Activated CD4-positive, CD25-positive, alpha-beta regulatory T cell treated with anti-CD3 and anti-CD28 coated beads, Interleukin-2, amount 50 U/mL, for 16 hours (primary cell): ENCODE measurements around the gene MYO3B.
"Not testable (repeated sequence)": the region's sequence is repeated elsewhere in the genome, so short reads cannot be mapped to it uniquely, and the experiment has no call there.

Experiments used
- DNase-seq: peaks from one replicate; pipeline ENCODE4 v3.0.0-alpha.2; 2020; ENCODE audit warnings: low read depth, low spot score

The MYO3B gene

DNA sequence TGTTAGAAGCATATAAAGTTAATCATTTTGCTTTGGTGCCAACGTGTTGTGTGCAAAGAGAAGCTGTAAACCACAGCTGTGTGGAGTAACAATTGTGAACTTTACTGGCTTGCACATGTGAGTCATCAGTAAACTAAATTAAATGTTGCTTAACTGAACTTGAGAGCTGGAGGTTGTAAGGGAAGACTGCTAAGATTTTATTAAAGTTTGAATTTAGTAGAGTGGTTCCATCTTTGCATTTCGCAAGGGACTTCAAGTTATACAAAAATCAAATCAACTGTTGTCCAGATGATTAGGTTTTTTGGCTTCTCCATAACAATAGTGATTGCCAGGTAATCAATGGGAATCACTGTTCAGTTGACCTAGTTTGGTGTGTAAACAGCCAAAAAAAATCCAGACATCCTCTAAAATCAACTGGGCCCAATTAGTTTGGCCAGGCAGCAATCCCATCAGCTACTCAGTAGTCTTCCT, 247.4 kb downstream of the MYO3B start:
- DNase-seq, result no peak

- no peak for DNase-seq
Measured at GRCh38 chr2:170428868-170429267, 250.9 kb downstream of the MYO3B start.

GRCh38 chr2:170432823-170433222, 254.9 kb downstream of the MYO3B start:
- DNase-seq, result no peak

GRCh38 chr2:170433448-170433847, 255.5 kb downstream of the MYO3B start:
- DNase-seq, result no peak

- not testable (repeated sequence) for DNase-seq
Measured at GRCh38 chr2:170434396-170434795, 256.4 kb downstream of the MYO3B start.

GRCh38 chr2:170434900-170435621, 257.1 kb downstream of the MYO3B start:
- DNase-seq, result no peak

- DNase-seq, result no peak
Measured at GRCh38 chr2:170436077-170436943, 258.4 kb downstream of the MYO3B start.

DNA sequence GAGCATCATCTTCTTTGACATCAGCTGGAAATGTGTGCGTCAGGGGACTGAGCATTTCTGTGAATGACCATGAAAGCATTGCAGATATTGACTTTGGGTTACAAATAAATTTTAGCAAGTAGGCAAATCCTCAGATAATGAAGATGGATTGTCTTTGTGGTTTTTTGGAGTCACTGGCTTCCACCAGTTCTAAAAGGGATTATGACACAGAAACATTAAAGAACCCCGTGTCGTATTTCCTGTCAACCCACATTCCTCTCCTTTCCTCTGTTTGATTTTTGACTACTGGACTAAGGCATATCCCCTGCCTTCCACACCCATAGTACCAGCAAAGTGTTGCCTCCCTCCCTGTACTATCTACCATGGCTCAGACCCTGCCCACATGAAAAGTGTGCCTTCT, 268.1 kb downstream of the MYO3B start:
- DNase-seq, result no peak

DNA sequence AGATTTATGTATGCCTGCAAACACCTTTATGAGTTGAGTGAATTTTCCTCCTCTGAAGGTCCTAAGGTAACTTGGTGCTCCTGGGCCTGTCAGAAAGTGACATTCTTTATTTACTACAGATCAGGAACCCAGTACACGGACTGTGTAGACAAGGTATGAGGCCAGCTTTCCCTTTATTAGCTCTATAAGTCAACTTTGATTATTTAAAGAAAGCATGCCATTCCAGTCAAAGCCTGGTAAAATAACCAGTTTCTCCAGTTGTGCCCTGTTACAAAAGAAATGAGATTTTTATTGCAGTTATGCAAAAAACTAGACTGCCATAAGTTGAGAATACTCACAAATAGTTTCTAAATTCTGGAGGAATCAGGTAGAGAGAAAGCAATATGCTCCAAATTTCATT, 271.1 kb downstream of the MYO3B start:
- DNase-seq, result no peak

DNA sequence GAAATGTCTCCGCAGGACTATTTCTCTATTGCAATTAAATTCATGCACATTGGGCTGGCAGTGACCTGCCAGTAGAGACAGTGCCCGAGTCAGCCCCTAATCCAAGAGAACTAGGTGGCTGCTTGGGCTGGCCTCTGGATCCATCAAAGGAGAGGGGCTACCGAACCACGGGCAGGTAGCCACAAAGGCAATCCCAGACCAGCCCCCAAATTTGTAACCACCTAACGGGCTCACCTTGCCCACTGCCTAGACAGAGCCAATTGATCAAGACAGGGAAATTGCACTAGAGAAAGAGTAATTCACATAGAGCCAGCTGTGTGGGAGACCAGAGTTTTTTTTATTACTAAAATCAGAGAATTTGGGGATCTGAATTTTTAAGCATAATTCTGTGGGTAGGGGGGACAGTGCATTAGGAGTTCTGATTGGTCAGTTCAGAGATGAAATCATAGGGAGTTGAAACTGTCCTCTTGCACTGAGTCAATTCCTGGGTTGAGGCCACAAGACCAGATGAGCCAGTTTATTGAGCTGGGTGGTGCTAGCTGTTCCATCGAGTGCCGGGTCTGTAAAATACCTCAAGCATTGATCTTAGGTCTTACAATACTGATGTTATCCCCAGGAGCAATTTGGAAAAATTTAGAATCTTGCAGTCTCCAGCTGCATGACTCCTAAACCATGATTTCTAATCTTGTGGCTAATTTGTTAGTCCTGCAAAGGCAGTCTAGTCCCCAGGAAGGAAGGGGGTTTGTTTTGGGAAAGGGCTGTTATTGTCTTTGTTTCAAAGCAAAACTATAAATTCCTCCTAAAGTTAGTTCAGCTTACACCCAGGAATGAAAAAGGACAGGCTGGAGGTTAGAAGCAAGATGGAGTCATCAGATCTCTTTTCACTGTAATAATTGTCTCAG, 276.8 kb downstream of the MYO3B start:
- no peak for DNase-seq

DNA sequence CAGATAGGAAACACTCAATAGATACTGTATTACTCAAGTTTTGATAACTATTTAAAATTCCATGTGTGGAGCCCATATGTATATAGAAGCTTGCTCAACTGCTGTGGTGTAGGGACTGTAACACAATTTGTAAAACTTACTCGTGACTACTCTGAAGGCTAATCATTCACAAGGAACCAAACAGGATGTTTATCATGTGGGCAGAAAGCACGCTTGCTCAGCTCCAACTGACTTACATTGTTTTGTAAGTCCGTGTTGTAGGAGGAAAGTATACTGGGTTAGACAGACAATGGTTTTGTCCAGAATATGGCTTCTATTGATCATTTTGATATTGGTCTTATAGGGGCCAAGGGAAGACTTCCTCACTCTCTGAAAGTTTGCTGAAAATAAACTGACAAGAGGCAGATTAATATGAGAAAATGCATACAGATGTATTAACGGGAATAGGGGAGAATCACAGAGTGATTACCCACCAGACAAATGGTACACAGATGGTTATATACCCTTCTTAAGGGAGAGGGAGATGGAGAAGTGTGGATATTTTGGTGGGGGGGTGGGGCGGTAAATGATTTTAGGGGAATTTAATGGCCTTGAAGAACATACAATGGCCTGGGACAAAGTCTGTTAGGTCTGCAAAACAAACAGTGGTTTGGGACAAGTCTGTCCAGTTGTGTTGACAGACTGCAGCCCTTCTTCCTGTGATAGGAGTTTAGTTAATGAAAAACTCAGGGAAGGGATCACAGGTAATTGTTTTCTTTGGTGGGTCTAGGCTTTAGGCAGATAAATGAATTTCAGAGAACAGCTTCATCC, 277.9 kb downstream of the MYO3B start:
- no peak for DNase-seq

DNA sequence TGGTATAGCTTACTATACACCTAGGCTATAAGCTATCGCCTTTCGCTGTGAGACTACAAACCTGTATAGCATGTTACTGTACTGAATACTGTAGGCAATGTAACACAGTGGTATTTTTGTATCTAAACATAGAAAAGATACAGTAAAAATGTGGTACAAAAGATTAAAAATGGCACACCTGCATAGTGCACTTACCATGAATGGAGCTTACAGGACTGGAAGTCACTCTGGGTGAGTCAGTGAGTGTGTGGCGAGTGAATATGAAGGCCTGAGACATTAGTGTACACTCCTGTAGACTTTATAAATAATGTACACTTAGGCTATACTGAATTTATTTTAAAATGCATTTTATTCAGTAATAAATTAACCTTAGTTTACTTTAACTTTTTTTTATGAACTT, 279.0 kb downstream of the MYO3B start:
- DNase-seq, result no peak

DNA sequence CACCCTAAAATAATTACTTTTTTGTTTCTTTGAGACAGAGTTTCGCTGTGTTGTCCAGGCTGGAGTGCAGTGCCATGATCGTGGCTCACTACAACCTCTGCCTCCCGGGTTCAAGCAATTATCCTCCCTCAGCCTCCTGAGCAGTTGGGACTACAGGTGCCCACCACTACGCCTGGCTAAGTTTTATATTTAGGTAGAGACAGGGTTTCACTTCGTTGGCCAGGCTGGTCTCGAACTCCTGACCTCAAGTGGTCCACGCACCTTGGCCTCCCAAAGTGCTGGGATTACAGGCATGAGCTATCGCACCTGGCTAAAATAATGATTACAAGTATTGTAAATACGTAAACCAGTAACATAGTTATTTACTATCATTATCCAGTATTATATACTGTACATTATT, 279.8 kb downstream of the MYO3B start:
- no peak for DNase-seq

- no peak for DNase-seq
Measured at GRCh38 chr2:170461889-170462288, 283.9 kb downstream of the MYO3B start.

GRCh38 chr2:170462433-170463205, 284.7 kb downstream of the MYO3B start:
- DNase-seq, result no peak

DNA sequence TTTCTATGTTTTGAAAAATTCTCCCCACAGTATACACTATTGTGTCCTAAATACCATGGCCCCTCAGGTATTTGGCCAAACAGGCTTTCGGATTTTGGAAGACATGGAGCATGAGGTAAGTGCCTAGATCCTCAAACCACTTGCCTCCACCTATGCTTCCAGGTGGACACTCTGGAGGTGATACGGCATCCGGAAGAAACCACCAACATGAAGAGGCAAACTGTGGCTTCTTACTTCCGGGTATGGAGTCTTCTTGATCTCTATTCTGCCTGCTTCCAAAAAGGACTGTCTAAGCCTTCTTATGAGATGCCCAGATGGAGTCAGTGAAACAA, 285.2 kb downstream of the MYO3B start:
- no peak for DNase-seq

- DNase-seq, result no peak
Measured at GRCh38 chr2:170464268-170464667, 286.3 kb downstream of the MYO3B start.

DNA sequence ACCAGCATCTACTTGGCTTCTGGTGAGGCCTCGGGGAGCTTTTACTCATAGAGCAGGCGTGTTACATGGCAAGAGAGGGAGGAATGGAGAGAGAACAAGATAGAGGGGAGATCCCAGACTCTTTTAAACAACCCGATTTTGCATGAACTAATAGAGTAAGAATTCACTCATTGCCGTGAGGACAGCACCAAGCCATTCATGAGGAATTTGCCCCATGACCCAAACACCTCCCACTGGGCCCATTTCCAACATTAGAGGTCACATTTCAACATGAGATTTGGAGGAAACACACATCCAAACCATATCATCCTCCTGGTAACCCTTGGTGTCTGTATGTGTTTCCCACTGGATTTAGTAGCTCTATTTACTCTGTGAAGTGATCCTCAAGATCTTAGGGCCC, 287.3 kb downstream of the MYO3B start:
- no peak for DNase-seq

- DNase-seq, result no peak
Measured at GRCh38 chr2:170466632-170467031, 288.7 kb downstream of the MYO3B start.
